ENCODE measurements around the gene R3HDM4. TPM values are rescaled to one million over a fixed set of nuclear protein-coding genes. Genes with fewer than 3 reads are reported as not detected.

R3HDM4 gene
- total and polyA plus RNA-seq, 9 of the 15 experiments (the other 6 are each of a cell fraction or from before 2014, with no cell fraction given) = 3.2 to 154 (median 59.0) TPM

DNA sequence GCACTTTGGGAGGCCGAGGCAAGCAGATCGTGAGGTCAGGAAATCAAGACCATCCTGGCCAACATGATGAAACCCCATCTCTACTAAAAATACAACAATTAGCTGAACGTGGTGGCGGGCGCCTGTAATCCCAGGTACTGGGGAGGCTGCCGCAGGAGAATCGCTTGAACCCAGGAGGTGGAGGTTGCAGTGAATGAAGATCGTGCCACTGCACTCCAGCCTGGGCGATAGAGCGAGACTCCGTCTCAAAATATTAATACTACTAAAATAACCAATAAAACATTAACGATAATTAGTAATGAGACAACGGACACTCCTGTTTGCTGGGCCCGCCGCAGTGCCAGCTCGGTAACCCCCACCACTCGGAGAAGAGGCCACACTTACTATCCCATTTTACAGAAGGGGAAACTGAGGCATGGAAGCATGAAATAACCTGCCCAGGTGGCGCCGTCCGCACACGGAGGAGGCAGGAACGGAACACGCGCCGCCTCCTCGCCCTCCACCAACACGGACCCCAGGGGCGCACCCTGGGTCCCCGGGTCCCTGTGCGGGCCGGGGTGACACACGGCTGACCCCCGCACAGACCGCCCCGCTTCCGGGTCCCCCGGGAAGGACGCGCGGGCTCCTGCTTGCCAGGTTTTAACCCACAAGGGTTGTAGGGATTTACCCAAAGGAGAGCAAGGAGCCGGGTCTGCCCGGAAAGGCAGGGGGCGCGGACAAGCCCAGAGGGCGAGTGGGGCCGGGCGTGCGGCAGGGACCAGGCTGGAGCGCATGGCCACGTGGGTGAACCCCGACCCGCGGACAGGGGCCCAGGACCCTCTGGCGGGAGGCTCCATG lies 1.6 kb downstream of the R3HDM4 start (continued):
- no peak for TF ChIP-seq CHD7 (IDR thresholded peaks at IDR 0.05; ENCODE audit: low read depth, low read length)
- no peak for TF ChIP-seq HLTF (IDR thresholded peaks at IDR 0.05)
- TF ChIP-seq PTBP1 (IDR thresholded peaks at IDR 0.05; ENCODE audit: low read depth, low read length) = no peak
- TF ChIP-seq TCF15 (CRISPR knock-in tag; IDR thresholded peaks at IDR 0.05) = no peak
- no peak for TF ChIP-seq NFIX (CRISPR knock-in tag; IDR thresholded peaks at IDR 0.05; ENCODE audit: low read depth)
- TF ChIP-seq, protein P1, sequence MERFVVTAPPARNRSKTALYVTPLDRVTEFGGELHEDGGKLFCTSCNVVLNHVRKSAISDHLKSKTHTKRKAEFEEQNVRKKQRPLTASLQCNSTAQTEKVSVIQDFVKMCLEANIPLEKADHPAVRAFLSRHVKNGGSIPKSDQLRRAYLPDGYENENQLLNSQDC (CRISPR knock-in tag; IDR thresholded peaks at IDR 0.05) = no peak
- no peak for TF ChIP-seq POLR2AphosphoS2 (IDR thresholded peaks at IDR 0.05; ENCODE audit: low read length)
- TF ChIP-seq, protein P2, sequence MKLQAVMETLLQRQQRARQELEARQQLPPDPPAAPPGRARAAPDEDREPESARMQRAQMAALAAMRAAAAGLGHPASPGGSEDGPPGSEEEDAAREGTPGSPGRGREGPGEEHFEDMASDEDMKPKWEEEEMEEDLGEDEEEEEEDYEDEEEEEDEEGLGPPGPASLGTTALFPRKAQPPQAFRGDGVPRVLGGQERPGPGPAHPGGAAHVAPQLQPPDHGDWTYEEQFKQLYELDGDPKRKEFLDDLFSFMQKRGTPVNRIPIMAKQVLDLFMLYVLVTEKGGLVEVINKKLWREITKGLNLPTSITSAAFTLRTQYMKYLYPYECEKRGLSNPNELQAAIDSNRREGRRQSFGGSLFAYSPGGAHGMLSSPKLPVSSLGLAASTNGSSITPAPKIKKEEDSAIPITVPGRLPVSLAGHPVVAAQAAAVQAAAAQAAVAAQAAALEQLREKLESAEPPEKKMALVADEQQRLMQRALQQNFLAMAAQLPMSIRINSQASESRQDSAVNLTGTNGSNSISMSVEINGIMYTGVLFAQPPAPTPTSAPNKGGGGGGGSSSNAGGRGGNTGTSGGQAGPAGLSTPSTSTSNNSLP (IDR thresholded peaks at IDR 0.05; ENCODE audit: borderline replicate concordance, low read depth, low read length) = no peak
- TF ChIP-seq MTF1 (CRISPR knock-in tag; IDR thresholded peaks at IDR 0.05; ENCODE audit: borderline replicate concordance) = no peak
- no peak for TF ChIP-seq HEY1 (CRISPR knock-in tag; IDR thresholded peaks at IDR 0.05; ENCODE audit: borderline replicate concordance)
- TF ChIP-seq TFAM (CRISPR knock-in tag; conservative IDR thresholded peaks at IDR 0.05) = no peak
- TF ChIP-seq SRSF7 (optimal IDR thresholded peaks at IDR 0.05; ENCODE audit: low read depth, low read length) = no peak
- 0 out of 2 replicates have a peak, but pooled peaks have one; percentile 36 for TF ChIP-seq POLR2A (conservative IDR thresholded peaks at IDR 0.05)
- TF ChIP-seq ZBTB1 (CRISPR knock-in tag; IDR thresholded peaks at IDR 0.05; ENCODE audit: borderline replicate concordance, low read depth) = no peak

All from K562 (cell line).